HG03571 (cell line): Measurements from ENCODE around the gene RAB42.

Source experiments
- ATAC-seq: cut with Tn5 transposase; IDR thresholded peaks from one replicate; pipeline ENCODE4 v1.9.1; 2021; ENCODE audit not compliant: unreplicated experiment

RAB42 gene

GRCh38 chr1:28644494-28644893 lies 52.4 kb downstream of the RAB42 start:
- ATAC-seq, result no peak
